HPDE6-E6E7 (cell line): ENCODE data around the gene PTGR3.
A peak's percentile ranks its signal among the peaks of the same experiment; 100 is the strongest.

ENCODE experiments used
- DNase-seq: peaks from one replicate; pipeline ENCODE4 v3.0.0; 2011; ENCODE audit warnings: missing footprints; ENCODE audit errors: extremely low spot score

The PTGR3 gene

DNA sequence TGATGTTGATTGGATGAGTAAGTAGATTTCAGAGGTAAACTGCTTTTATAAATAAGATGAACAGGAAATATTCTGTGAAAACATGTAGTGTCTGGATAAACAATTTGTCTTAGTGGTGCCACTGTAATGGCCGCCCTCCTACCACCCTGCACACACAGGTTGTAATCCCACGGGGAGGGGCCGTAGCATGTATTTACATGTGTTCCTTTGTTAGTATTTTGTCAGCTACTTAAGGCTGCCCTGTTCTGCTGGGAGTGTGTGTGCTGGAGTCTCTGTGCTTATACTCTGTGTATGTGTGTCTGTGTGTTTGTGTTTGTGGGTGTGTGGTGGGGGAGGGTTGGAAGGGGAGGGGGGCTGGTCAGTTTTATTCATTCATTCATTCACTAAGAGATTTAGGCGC is 6.7 kb upstream of the PTGR3 start:
- no peak for DNase-seq

DNA sequence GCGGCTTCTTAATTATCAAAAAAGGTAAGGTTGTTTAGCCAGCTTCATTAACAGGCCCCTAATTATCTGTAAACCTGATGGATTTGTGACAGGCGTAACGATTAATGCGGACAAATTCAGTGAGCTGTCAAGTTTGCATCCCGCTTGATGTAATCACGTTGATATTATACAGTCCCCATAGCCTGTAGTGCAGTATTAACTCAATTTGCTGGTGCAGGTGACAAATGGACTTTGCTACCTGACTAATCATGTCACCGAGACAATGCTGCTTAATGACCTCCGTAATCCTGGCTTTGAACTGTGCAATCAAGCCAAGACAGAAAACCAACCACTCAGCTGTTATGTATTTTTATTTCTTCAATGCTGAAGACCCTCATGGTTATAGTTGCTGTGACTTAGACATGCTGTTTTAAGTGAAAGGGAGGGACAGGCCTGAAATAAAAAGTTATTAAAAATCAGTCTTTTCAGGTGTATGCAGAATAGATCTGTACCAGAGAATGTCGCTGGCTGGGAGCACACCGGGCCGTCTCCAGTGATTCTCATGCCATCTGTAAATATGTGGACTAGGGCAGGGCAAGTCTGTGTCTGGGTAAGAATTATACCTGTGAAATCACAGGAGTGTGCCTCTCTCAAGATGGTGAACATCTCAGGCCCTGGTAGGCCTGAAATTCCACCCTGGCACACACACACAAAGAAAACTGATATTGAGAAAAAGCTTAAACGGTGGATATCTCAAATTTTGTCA is 6.0 kb upstream of the PTGR3 start:
- DNase-seq = no peak

DNA sequence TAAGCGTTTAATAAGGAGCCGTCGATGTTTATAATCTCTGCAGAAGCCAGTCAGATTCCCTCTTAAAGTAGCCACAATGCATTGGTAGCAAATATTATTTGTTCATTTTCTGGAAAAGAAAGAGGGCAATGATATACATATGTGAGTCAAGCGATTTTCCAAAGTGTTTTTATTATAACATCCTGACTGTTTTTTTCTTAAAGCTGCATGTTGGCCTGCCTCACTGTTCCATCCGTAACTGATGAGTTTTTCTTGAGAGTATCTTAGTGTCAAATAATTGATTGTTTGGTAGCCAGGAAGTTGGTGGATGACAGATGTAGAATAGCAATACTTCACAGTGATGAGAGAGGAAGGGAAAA is 5.4 kb upstream of the PTGR3 start:
- no peak for DNase-seq

DNA sequence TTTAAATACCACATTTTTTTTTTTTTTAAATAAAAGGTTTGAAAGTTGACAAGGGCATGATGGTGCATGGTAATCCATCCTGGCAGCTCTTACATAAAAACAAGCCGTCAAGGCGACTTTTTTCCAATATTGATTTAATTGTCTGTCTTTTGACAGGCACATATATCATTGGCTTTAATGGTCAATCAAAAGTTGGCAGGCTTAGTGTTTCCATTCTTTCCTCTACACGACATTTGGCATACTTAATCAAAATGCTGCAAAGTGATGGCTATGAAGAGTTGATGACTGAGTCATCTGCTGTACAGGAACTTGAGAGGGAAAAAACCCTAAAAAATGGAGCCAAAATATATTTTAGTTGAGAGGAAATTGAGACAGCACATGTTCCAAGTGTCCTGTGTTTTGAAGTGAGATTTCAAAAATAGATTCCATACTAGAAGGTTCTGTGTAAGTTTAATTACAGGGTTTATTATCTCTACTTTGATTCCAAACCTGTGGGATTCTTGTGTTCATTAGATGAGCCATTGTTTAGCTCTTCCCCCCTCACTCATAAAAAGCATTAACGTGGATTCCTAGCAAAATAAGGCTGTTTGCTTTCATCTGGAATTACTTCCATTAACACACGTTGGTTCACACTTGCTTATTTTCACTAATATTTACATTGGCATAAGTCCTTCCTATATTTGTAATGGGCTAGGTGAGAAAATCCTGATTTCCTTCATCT is 4.8 kb upstream of the PTGR3 start:
- no peak for DNase-seq

DNA sequence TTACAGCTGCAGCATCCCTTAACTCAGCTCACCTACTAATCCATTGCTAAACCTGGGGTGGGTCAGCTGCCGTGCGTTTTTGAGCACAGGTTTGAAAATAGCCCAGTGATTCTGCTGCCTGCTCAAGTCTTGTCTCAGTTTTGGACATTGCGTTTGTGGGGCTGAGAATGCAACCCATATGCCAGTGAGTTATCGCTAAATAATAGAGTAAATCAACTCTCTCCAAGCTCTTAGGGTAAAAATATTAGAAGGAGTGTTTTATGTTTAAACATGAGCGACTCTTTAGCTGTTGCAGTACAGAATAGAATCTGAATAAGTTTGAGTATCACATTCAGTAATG is 3.8 kb upstream of the PTGR3 start:
- DNase-seq = no peak

DNA sequence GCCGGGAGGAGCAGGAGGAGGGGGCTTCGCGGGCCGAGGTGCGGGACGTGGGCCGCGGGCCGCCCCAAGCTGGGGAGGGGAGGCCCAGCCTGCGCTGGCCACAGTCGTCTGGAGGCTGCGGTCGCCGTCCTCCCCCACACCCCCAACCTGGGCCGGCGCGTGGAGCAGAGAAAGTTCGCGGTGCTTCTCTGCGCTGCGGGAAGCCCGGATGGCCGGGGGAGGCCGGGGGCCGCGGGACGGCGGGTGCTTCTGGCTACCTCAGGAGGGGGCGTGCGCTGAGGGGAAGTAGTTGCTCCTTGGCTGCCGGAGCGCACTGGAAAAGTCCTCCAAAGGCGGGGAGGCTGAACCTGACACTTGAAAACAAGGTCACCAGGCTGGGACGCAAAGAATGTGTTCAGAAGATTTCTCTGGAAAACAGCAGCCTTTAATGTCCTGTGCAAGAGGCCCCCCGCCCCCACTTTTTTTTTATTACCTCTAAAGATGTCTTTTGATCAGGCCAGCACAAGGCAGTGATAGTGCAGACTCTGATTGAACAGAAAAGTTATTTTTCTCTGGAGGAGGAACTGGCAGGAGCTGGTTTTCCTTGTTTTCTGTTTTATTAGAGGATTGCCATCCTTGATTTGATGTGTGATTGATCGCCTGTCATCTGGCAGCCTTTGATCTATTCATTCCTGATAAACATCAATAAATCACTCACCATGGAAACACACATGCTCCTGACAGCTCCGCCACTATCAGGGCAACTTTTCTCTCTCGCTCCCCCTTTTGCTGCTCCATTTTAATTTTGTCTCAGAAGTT is 3.2 kb upstream of the PTGR3 start:
- DNase-seq = no peak

DNA sequence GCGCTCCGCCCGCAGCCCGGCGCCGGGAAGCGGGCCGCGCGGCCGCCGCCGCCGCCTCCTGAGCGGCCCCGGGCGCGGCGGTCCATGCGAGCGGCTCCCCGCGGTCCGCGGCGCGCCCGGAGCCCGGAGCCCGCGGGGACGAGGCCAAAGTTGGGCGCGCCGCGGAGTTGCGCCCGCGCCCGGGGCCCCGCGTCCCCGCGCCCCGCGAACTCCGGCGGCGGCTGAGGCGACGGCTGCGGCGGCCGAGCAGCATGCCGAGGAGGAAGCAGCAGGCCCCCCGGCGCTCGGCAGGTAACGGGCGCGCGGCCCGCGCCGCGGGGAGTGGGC is 2.6 kb upstream of the PTGR3 start:
- DNase-seq = no peak

DNA sequence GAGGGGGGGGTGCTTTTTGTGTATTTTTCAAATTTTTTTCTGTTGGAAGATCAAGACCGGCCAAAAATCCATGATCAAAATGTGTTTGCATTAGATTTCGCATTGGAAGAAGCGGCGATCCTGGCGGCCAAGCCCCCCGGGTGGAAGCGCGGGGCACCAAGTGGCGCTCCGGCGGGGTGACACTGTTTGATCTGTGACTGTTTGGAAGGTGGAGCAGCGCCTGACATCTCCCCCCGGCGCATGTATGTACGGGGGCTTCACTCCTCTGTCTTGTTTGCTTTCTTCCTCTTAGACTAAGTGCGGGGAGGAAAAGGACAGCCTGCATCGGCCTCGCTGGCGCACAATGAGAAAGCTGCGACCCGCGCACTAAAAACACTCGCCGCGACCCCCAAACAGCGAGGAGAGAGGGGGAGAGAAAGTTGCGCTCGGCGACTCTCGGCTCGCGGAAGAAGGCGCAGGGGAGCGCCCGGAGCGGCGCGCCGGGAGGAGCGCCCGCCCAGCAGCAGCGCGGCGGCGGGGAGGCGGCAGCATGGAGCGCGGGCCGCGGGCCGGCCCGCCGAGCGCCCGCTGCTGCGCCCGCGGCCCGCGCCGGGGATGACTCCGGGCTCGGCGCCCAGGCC is 2.2 kb upstream of the PTGR3 start:
- no peak for DNase-seq

DNA sequence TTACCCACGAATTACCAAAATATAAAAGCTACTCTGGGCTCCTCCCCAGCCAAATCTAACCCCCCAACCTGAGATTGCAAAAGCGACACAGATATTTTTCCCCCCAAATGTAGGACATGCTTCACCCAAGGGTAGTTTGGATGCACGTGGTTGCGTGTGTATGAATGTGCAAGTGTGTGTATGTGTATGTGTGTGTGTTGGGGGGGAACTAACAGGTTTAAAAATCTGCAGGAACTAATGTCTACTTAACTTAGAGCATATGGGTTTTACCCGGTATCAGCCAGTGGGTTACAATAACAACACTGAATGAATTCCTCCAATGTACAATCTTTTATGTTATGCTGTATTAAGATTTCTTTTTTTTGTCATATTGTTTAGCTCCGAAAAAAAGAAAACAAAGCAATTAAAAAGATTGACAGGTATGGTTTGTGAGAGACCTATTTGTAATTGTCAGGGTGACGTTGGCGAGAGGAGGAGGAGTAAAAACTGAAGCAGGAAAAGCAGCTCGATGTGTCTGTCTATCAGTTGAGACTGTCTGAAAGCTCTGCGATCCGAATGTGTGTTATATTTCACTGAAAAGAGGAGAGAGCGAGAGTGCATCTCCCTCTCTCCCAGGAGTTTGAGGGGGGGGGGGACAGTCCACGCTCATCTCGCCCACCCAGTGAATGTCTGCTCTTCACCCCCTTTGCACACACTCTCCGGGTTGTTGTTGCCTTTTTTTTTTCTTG is 1.5 kb upstream of the PTGR3 start, which contains the start of gene TSHZ1:
Gene TSHZ1, plus strand, starts transcription at position 524 of the 728 bp plus-strand sequence. CDS start 1,080 bp downstream, outside the sequence.
- DNase-seq = peak; percentile 71

DNA sequence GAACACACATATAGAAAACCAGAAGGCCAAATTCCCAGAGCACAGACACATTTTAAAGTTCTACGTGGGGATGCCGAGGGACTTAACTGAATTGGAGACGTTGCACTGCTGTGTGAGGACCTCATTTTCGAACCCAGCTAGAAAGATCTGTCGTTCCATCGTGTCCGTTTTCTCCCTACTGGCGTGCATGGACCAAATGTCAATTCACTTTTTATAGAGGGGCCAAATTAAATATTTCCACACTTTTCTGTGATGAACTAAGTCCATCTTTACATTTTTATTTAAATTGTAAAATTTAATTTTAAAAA is 966 bp upstream of the PTGR3 start:
- DNase-seq = no peak

DNA sequence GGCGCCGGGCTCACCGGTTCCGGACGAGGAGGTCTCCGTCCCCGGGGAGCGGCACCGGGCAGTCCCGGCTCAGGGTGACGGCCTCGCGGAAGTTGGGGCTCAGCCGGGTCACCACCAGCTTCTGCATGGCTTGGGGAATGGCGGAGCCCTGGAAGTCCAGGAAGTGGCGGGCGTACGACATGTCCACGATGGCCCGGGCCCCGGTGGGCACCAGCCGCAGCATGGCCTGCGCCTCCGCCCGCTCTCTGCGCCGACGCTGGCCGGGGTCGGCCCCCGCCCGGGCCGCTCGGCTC is 157 bp downstream of the PTGR3 start:
- DNase-seq = no peak

DNA sequence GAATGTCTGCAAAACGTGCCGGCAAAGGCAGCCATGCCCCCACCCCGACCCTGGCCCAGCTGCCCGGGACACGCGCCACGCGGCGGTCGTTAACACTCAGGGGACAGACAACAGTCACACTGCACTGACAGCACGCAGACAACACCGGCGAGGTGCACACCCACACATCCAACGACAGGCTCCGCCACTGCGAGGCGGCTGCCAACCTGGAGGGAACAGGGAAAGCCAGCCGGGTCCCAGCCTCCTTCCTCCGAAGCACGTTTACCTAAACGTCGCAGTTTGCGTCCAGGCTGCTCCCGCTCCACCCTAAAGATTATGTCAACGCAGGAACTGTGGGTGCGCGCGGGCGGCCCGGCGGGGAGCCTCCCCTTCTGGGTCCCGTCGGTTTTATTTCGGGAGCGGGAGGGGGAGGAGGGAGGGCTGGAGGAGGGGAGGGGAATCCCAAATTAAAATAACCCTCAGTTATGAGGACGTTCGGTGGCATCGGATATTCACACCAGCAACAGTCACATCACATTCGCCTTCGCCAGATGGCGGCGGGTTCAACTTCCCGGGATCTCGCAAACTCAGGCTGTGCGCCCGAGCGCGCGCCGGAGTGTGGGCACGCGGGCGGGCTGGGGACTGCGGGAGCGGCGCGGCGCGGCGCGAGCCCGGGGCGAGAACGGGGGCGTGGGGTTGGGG is 644 bp downstream of the PTGR3 start:
- DNase-seq = no peak

DNA sequence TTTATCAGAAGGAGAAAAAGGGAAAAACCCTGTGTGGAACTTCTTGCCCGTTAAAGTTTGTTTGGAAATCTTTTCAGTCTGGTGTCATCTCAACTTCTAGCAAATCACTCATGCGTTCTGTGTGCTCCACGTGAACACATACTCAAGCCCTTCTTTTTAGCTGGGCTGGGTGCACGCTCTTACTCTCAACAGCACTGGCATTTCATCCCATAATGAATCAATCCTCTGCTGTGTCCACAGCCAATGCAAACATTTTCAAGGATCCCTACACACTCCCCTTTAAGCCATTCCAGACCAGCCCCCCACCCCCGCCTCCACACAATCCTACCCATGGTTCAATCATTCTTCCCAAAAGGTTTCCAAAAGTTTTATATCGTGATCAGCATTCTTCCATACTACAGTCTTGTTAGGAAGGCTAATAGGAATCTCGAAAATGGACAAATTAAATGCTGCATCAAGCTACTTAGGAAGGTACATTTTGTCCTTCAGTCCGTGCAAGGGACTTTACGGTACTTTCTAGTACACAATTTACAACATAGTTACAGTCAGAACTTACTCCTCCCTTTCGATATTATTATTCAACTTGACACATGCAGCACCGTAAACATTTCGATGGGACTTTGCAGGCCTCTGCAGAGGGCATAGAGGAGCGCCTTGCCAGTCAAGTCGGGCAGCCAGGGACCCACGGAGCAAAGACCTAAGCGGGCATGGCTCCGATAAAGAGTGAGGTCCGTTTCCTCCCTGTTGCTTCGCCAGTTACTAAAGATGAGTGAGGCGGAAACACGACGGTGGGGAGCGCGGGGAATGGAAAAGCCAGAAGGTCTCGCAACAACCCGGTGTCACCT is 1.4 kb downstream of the PTGR3 start:
- DNase-seq = no peak

DNA sequence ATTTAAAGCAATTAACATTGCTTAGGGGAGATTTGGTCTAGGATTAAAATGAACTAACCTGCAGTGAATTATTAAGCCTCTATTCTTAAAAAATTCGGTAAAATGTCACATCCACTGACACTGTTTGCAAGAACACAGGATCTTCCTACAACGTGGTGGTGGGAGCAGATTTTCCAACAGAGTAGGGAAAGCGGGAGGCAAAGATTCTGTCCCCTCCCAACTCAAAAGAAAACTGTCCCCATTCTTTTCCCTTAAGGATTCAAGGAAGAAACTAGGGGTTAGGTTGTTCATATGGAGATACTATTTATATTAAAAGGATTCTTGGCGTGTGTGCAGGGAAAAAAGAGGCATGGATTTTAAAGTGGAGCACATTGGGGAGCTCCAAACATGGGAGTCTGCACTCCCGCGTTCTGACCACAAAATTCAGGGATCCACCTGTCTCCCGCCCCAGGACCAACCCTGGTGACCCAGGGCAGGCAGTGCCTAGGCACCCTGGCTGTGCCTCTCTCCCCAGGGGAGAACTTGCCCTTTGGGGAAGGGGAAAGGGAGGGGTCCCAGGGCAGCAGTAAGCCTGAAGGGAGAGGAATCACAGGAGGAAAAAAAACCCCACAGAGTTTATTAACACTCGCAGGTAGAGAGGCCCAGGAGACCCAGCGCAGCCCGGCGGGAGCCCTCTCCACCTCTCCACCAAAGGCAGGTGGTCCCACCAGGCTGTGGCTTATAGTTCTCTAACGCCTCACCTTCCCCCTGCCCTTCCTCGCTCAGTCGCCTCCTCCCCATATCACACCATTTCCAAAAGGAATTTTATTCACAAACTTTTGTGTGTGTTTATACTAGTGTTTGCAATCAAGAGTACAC is 2.3 kb downstream of the PTGR3 start:
- no peak for DNase-seq

DNA sequence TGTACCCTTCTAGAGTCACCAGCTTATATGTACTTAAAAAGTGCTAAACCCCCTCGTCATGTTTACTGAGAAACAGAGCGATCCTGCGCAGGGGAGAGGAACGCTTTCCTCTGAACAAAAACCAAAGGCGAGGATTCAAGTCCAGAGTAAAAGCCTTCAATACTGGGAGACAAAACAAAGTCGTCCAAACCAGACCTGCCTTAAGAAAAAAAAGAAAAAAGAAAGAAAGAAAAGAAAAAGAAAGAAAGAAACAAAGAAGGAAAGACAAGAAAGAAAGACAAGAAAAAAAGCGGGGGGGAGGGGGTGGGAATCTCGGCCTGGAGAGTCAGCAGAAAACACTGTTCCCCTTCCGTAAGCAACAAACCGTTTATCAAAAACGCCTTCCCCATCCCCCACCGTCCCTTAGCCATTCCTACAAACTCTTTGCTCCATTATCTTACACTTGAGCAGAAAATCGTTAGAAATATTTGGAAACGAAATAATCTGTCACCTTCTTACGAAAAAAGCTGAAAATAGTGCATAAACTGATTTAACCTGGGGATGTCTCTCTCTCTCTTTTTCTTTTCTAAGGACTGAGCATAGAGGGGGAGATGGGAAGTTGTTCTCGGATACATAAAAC is 3.3 kb downstream of the PTGR3 start:
- DNase-seq = no peak

DNA sequence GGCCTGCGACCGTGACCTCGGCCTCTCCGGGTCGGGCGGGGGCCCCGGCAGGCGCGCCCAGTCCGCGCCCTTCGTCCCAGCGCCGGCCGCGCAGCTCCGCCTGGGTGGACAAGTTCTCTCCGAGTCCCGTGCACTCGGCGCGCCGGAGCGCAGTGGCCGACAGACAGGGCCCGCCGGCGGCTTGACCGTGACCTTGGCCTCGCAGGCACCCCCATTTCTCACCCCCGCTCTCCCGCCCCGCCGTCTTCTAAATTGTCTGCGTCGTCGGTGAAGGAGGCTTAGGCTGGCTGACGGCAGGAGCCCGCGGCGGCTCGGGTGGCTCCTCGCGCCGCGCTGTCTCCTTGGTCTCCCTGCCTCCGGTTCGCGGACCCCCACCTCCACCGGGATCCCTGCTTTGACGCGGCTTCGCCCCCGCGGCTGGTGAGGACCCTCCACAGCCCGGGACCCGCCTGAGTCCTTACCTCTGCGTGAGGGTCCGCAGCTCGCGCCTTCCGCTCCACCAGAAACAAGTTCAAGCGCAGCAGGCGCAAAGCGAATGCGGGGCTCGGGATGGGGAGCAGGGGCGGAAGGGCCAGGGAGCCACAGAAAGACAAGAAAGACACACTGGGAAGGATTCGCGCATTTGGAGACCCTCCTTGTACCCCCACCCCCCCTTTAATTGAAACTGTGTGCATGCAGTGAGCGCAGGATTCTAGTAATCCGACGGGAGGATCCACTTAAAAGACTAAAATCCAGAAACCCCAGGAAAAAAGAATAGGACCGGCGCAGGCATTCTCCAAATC is 4.0 kb downstream of the PTGR3 start:
- DNase-seq = no peak

DNA sequence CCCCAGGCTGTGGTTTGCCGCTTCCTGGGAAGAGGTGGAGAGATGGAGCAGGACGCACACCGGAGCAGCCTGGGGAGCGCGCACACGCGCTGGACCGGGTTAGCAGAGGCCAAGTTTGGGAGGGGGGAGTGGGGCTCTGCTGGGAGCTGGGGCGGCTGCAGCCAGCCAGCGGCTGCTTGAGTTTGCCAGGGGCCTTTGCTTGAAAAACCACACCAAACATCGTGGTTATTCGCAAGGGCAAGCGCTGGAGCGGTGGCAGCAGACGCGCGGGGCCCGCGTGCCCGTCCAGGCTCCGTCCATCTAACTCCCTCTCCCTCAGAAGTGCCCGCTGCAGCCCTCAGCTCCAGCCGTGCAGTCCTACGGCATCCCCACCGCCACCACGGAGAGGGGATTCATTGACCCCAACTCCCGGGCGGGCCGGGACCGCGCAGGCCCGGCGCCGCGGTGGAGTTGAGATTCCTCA is 4.6 kb downstream of the PTGR3 start:
- DNase-seq = no peak
